ENCODE data around the gene ABCC4. TPM values are rescaled to one million over a fixed set of nuclear protein-coding genes. Genes with fewer than 3 reads are reported as not detected.

The ABCC4 gene
- total and polyA plus RNA-seq, 9 of the 15 experiments (the other 6 are each of a cell fraction or from before 2014, with no cell fraction given) = 9.4 to 46.1 (median 25.4) TPM

DNA sequence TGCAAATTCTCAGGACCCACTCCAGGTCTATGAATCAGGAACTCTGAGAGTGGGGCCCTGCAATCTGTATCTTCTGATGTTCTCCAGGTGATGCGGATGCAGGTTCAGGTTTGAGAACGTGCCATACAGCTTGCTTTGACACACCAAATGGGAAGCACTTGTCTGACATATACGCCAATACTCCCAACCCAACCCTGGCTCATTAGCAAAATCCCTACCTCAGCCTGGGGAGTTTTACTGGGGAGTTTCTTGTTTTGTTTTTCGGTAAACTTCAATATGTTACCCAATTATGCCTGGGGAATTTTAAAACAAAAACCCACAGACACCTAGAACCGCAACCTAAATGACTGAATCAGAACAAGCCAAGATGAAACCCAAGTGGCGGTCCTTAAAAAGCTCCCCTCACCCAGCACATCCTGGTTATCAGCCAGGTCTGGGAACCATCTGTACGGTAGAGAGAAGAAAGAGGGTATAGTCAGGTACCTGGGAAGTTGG lies 41.2 kb downstream of the ABCC4 start (continued):
- TF ChIP-seq, protein P1, sequence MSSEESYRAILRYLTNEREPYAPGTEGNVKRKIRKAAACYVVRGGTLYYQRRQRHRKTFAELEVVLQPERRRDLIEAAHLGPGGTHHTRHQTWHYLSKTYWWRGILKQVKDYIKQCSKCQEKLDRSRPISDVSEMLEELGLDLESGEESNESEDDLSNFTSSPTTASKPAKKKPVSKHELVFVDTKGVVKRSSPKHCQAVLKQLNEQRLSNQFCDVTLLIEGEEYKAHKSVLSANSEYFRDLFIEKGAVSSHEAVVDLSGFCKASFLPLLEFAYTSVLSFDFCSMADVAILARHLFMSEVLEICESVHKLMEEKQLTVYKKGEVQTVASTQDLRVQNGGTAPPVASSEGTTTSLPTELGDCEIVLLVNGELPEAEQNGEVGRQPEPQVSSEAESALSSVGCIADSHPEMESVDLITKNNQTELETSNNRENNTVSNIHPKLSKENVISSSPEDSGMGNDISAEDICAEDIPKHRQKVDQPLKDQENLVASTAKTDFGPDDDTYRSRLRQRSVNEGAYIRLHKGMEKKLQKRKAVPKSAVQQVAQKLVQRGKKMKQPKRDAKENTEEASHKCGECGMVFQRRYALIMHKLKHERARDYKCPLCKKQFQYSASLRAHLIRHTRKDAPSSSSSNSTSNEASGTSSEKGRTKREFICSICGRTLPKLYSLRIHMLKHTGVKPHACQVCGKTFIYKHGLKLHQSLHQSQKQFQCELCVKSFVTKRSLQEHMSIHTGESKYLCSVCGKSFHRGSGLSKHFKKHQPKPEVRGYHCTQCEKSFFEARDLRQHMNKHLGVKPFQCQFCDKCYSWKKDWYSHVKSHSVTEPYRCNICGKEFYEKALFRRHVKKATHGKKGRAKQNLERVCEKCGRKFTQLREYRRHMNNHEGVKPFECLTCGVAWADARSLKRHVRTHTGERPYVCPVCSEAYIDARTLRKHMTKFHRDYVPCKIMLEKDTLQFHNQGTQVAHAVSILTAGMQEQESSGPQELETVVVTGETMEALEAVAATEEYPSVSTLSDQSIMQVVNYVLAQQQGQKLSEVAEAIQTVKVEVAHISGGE (CRISPR knock-in tag; IDR thresholded peaks at IDR 0.05) = no peak
- TF ChIP-seq, protein P2, sequence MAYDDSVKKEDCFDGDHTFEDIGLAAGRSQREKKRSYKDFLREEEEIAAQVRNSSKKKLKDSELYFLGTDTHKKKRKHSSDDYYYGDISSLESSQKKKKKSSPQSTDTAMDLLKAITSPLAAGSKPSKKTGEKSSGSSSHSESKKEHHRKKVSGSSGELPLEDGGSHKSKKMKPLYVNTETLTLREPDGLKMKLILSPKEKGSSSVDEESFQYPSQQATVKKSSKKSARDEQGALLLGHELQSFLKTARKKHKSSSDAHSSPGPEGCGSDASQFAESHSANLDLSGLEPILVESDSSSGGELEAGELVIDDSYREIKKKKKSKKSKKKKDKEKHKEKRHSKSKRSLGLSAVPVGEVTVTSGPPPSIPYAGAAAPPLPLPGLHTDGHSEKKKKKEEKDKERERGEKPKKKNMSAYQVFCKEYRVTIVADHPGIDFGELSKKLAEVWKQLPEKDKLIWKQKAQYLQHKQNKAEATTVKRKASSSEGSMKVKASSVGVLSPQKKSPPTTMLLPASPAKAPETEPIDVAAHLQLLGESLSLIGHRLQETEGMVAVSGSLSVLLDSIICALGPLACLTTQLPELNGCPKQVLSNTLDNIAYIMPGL (CRISPR knock-in tag; IDR thresholded peaks at IDR 0.05) = no peak
- TF ChIP-seq, protein P3, sequence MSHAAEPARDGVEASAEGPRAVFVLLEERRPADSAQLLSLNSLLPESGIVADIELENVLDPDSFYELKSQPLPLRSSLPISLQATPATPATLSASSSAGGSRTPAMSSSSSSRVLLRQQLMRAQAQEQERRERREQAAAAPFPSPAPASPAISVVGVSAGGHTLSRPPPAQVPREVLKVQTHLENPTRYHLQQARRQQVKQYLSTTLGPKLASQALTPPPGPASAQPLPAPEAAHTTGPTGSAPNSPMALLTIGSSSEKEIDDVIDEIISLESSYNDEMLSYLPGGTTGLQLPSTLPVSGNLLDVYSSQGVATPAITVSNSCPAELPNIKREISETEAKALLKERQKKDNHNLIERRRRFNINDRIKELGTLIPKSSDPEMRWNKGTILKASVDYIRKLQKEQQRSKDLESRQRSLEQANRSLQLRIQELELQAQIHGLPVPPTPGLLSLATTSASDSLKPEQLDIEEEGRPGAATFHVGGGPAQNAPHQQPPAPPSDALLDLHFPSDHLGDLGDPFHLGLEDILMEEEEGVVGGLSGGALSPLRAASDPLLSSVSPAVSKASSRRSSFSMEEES (CRISPR knock-in tag; IDR thresholded peaks at IDR 0.05) = no peak
- TF ChIP-seq MEIS2 (IDR thresholded peaks at IDR 0.05; ENCODE audit: partially characterized antibody) = no peak
- no peak for TF ChIP-seq RBBP5 (IDR thresholded peaks at IDR 0.05; ENCODE audit: borderline replicate concordance, insufficient read depth, low read length, poor library complexity, severe bottlenecking)
- TF ChIP-seq ZKSCAN1 (IDR thresholded peaks at IDR 0.05; ENCODE audit: low read depth, low read length) = no peak
- TF ChIP-seq FOS (IDR thresholded peaks at IDR 0.05; ENCODE audit: extremely low read depth, insufficient read length) = no peak
- no peak for TF ChIP-seq TEAD2 (tag; IDR thresholded peaks at IDR 0.05)
- no peak for TF ChIP-seq HEY1 (CRISPR knock-in tag; IDR thresholded peaks at IDR 0.05; ENCODE audit: borderline replicate concordance)
- TF ChIP-seq ZNF12 (CRISPR knock-in tag; IDR thresholded peaks at IDR 0.05) = no peak
- no peak for TF ChIP-seq NFYB (IDR thresholded peaks at IDR 0.05; ENCODE audit: extremely low read depth, insufficient read length)
- no peak for TF ChIP-seq ETS2 (tag; IDR thresholded peaks at IDR 0.05; ENCODE audit: borderline replicate concordance, poor library complexity, severe bottlenecking)

Data from K562 (cell line).